HFF-Myc (cell line): ENCODE results near the gene ARHGAP15.

Experiments
- DNase-seq: peaks from one replicate; pipeline ENCODE4 v3.0.0-alpha.2; 2011; ENCODE audit warnings: low read depth; ENCODE audit errors: extremely low read depth
- H3K4me3 ChIP-seq: replicated peaks from 2 replicates; pipeline ENCODE4 v1.5.1; 2011; ENCODE audit warnings: low read depth, mild to moderate bottlenecking, control low read depth, low read length
- TF ChIP-seq, protein P1 (sequence below): IDR thresholded peaks from 2 replicates; pipeline ENCODE4 v1.5.1; 2012; ENCODE audit warnings: mild to moderate bottlenecking, low read depth, low read length, control low read depth; ENCODE audit errors: missing control alignments

Gene ARHGAP15

GRCh38 chr2:143684551-143685320, 555.5 kb downstream of the ARHGAP15 start:
- TF ChIP-seq, protein P1, sequence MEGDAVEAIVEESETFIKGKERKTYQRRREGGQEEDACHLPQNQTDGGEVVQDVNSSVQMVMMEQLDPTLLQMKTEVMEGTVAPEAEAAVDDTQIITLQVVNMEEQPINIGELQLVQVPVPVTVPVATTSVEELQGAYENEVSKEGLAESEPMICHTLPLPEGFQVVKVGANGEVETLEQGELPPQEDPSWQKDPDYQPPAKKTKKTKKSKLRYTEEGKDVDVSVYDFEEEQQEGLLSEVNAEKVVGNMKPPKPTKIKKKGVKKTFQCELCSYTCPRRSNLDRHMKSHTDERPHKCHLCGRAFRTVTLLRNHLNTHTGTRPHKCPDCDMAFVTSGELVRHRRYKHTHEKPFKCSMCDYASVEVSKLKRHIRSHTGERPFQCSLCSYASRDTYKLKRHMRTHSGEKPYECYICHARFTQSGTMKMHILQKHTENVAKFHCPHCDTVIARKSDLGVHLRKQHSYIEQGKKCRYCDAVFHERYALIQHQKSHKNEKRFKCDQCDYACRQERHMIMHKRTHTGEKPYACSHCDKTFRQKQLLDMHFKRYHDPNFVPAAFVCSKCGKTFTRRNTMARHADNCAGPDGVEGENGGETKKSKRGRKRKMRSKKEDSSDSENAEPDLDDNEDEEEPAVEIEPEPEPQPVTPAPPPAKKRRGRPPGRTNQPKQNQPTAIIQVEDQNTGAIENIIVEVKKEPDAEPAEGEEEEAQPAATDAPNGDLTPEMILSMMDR = no peak
- no peak for DNase-seq
- H3K4me3 ChIP-seq = no peak overlapping the region

DNA sequence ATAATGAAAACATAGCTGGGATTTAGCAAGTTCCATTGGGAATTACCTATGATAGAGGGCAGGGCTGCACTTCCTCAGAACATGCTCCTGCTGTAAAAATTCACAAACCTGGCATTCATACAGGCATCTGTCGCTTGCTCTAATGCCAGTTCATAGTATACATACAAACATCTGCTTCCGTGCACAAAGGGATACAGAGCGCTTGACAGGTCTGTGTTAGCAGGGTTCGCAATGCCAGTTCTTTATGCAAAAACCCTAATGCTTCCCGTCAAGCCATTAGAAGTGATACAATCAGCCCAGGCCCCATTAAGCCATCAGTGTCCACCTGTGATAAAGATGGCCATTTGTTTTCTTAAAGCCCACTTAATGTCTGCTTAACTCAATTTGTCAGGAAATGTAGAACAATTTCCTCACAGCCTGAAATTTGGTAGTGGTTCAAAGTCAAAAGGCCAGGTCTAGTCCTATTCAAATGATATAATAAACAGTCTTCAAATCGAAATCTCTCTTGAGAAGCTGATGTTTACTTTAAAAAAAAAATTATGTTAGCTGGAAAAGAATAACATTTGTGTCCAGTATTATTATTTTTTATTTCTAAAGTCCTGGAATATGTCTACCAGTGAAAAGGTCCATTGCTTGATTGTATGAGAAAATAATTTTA, 556.3 kb downstream of the ARHGAP15 start:
- TF ChIP-seq, protein P1 = no peak
- no peak overlapping the region for H3K4me3 ChIP-seq
- DNase-seq = no peak

DNA sequence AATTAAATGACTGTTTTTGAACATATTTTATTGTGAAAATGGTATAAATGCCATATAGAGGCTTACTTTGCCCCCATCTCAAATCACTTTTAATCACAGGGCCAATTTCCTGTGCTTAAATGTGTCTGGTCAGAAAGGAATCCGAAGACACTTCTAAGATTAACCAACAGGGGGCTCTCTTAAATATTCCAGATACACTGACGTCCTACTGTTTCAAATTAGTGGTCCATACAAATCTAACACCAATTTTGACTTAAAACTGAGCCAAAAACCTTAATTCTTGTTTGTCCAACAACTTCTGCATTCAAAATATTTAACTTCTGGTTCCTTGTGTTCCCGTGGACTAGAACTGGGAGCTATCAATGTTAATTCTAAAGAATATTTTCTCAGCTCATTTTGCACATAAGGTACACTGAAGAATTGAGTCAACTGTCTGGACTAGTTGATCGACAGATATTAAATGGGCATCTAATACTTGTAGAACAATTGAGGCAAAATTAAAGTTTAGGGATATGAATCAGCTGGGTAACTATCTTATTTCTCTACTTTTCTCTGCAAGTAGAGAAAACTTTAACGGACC, 557.5 kb downstream of the ARHGAP15 start:
- no peak overlapping the region for H3K4me3 ChIP-seq
- peak; percentile 26 for DNase-seq
- TF ChIP-seq, protein P1 = peak; percentile 45

- TF ChIP-seq, protein P1 = no peak
- H3K4me3 ChIP-seq = no peak overlapping the region
Observed at GRCh38 chr2:143688248-143688647, 559.0 kb downstream of the ARHGAP15 start.

DNA sequence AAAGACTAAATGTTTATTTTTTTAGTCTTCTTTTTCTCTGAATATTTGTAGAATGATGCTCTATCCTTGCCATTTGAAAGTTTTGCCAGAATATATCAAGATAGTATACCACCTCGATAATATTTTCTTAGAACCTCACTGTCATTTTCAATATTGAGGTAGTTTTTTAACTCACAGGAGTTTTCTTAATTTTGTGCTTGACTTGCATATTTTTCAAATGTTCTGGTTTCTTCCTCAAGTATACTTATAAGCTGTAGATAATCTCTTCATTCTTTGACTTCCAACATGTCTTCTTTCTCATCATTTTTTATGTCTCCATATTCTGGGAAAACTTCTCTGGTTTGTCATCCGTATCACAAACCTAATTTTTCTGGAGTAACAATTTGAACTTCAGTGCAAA, 559.6 kb downstream of the ARHGAP15 start:
- no peak overlapping the region for H3K4me3 ChIP-seq
- TF ChIP-seq, protein P1 = no peak
- no peak for DNase-seq

More at GRCh38 chr2:143688248-143688647, 559.0 kb downstream of the ARHGAP15 start:
- DNase-seq = no peak

DNA sequence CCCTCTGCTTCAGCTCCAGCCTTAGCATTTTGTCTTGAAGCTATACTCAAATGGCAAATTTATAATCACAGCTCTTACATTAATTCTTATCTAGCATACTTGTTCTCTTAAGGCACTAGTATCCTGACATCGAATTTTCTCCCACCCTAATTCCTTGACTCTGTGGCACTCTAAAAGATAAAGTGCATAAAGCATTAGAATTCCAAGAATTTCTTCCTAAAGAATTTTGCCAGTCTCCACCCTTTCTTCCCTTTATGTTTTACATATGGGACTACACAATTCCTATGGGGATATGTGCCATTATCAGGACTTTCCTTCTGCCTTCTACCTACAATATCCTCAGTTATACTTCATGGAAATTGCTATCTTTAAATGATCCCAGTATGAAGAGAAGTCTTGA, 560.3 kb downstream of the ARHGAP15 start:
- H3K4me3 ChIP-seq = no peak overlapping the region
- no peak for DNase-seq
- TF ChIP-seq, protein P1 = no peak
